ENCODE data around the gene CARF. TPM values are rescaled to one million over a fixed set of nuclear protein-coding genes. Genes with fewer than 3 reads are reported as not detected.
"Not testable (repeated sequence)": the region's sequence is repeated elsewhere in the genome, so short reads cannot be mapped to it uniquely, and the experiment has no call there.

CARF gene
- total RNA-seq, 1 donor from 2014 or later, result 3.9 TPM

- intact Hi-C loops (cut with micrococcal nuclease), result loop anchor here (1.0 kb wide), 3 partner anchors 39 to 328 kb away; partner anchors contain the start of genes ICA1L and NBEAL1
- peaks cover 26% of the 10 kb centered on the region for H3K36me3 Mint-ChIP-seq (ENCODE audit: low read depth)
- H3K4me3 Mint-ChIP-seq, result peak overlapping the region; percentile 99
- no peaks in the 10 kb centered on the region for H3K27me3 Mint-ChIP-seq
- no peaks in the 10 kb centered on the region for H3K9me3 Mint-ChIP-seq
- DNase-seq, result no peak
- H3K27ac Mint-ChIP-seq, result peak overlapping the region; percentile 51
- peaks cover 24% of the 10 kb centered on the region for H3K4me1 Mint-ChIP-seq
These were observed 1.4 kb upstream of the CARF start for GRCh38 chr2:202910698-202911097.

- Mint-ChIP-seq H3K27me3 (no peaks in the 10 kb centered on the region), H3K36me3 (ENCODE audit: low read depth) (peaks cover 22% of the 10 kb centered on the region), H3K4me3 (peak overlapping the region; percentile 99), H3K4me1 (peaks cover 24% of the 10 kb centered on the region), H3K9me3 (no peaks in the 10 kb centered on the region), H3K27ac (peak overlapping the region; percentile 95)
- DNase-seq, result no peak
- intact Hi-C loops (cut with micrococcal nuclease), result loop anchor here (1.0 kb wide), 3 partner anchors 40 to 327 kb away; partner anchors contain the start of genes ICA1L and NBEAL1
These were observed 918 bp upstream of the CARF start for GRCh38 chr2:202911203-202911511.

GRCh38 chr2:202912342-202913201, 497 bp downstream of the CARF start:
- intact Hi-C loops (cut with micrococcal nuclease); H3K9me3 Mint-ChIP-seq; H3K27me3 Mint-ChIP-seq: not testable (repeated sequence)
- Mint-ChIP-seq H3K36me3 (ENCODE audit: low read depth) (peaks cover 14% of the 10 kb centered on the region), H3K4me1 (peaks cover 24% of the 10 kb centered on the region), H3K27ac (peak overlapping the region; percentile 95), H3K4me3 (peak overlapping the region; percentile 99)
- peak; percentile 79 for DNase-seq

GRCh38 chr2:202918860-202919259, 6.8 kb downstream of the CARF start:
- DNase-seq, result no peak
- Mint-ChIP-seq H3K27me3 (no peaks in the 10 kb centered on the region), H3K36me3 (ENCODE audit: low read depth) (peaks cover 8% of the 10 kb centered on the region), H3K9me3 (no peaks in the 10 kb centered on the region), H3K4me1 (no peaks in the 10 kb centered on the region), H3K27ac (no peak overlapping the region), H3K4me3 (no peak overlapping the region)
- intact Hi-C loops (cut with micrococcal nuclease), result no loop called here

GRCh38 chr2:202932425-202933138, 20.5 kb downstream of the CARF start:
- Mint-ChIP-seq H3K9me3 (no peaks in the 10 kb centered on the region), H3K4me1 (peaks cover 3% of the 10 kb centered on the region), H3K27ac (no peak overlapping the region), H3K36me3 (ENCODE audit: low read depth) (peaks cover 12% of the 10 kb centered on the region), H3K4me3 (no peak overlapping the region), H3K27me3 (no peaks in the 10 kb centered on the region)
- intact Hi-C loops (cut with micrococcal nuclease), result no loop called here
- no peak for DNase-seq

GRCh38 chr2:202933139-202933510, 21.1 kb downstream of the CARF start:
- H3K9me3 Mint-ChIP-seq, result no peaks in the 10 kb centered on the region
- H3K4me1 Mint-ChIP-seq, result peaks cover 3% of the 10 kb centered on the region
- no peaks in the 10 kb centered on the region for H3K27me3 Mint-ChIP-seq
- intact Hi-C loops (cut with micrococcal nuclease), result no loop called here
- DNase-seq, result no peak
- no peak overlapping the region for H3K4me3 Mint-ChIP-seq
- H3K36me3 Mint-ChIP-seq (ENCODE audit: low read depth), result peaks cover 12% of the 10 kb centered on the region
- H3K27ac Mint-ChIP-seq, result no peak overlapping the region

GRCh38 chr2:202933958-202934357, 21.9 kb downstream of the CARF start:
- Mint-ChIP-seq H3K27me3 (no peaks in the 10 kb centered on the region), H3K27ac (no peak overlapping the region), H3K36me3 (ENCODE audit: low read depth) (peaks cover 13% of the 10 kb centered on the region), H3K4me3 (no peak overlapping the region), H3K9me3 (no peaks in the 10 kb centered on the region), H3K4me1 (peaks cover 3% of the 10 kb centered on the region)
- no peak for DNase-seq
- intact Hi-C loops (cut with micrococcal nuclease), result no loop called here

- intact Hi-C loops (cut with micrococcal nuclease), result no loop called here
- Mint-ChIP-seq H3K27me3 (no peaks in the 10 kb centered on the region), H3K36me3 (ENCODE audit: low read depth) (peaks cover 11% of the 10 kb centered on the region), H3K27ac (no peak overlapping the region), H3K4me3 (no peak overlapping the region), H3K9me3 (no peaks in the 10 kb centered on the region), H3K4me1 (peaks cover 2% of the 10 kb centered on the region)
- DNase-seq, result no peak
These were observed 22.4 kb downstream of the CARF start for GRCh38 chr2:202934456-202934855.

GRCh38 chr2:202938960-202939359, 26.9 kb downstream of the CARF start:
- Mint-ChIP-seq H3K4me1 (no peaks in the 10 kb centered on the region), H3K27me3 (no peaks in the 10 kb centered on the region), H3K4me3 (no peak overlapping the region), H3K36me3 (ENCODE audit: low read depth) (peaks cover 14% of the 10 kb centered on the region), H3K9me3 (no peaks in the 10 kb centered on the region), H3K27ac (no peak overlapping the region)
- intact Hi-C loops (cut with micrococcal nuclease), result no loop called here
- no peak for DNase-seq

- intact Hi-C loops (cut with micrococcal nuclease), result no loop called here
- Mint-ChIP-seq H3K27ac (no peak overlapping the region), H3K4me3 (no peak overlapping the region), H3K9me3 (peaks cover 8% of the 10 kb centered on the region), H3K27me3 (no peaks in the 10 kb centered on the region), H3K4me1 (no peaks in the 10 kb centered on the region), H3K36me3 (ENCODE audit: low read depth) (peaks cover 29% of the 10 kb centered on the region)
- DNase-seq, result no peak
These were observed 29.7 kb downstream of the CARF start for GRCh38 chr2:202941771-202942170.

- H3K9me3 Mint-ChIP-seq, result peaks cover 8% of the 10 kb centered on the region
- H3K36me3 Mint-ChIP-seq (ENCODE audit: low read depth), result peaks cover 33% of the 10 kb centered on the region
- no peaks in the 10 kb centered on the region for H3K27me3 Mint-ChIP-seq
- H3K4me1 Mint-ChIP-seq, result no peaks in the 10 kb centered on the region
- no peak overlapping the region for H3K27ac Mint-ChIP-seq
- H3K4me3 Mint-ChIP-seq, result no peak overlapping the region
- intact Hi-C loops (cut with micrococcal nuclease), result no loop called here
- DNase-seq, result no peak
These were observed 32.3 kb downstream of the CARF start for GRCh38 chr2:202944408-202944807.

- no peak overlapping the region for H3K27ac Mint-ChIP-seq
These were observed 32.7 kb downstream of the CARF start for GRCh38 chr2:202944816-202945215.

GRCh38 chr2:202945497-202945896, 33.4 kb downstream of the CARF start:
- peaks cover 8% of the 10 kb centered on the region for H3K9me3 Mint-ChIP-seq
- H3K27me3 Mint-ChIP-seq, result no peaks in the 10 kb centered on the region
- H3K27ac Mint-ChIP-seq, result no peak overlapping the region
- H3K4me3 Mint-ChIP-seq, result no peak overlapping the region
- peaks cover 30% of the 10 kb centered on the region for H3K36me3 Mint-ChIP-seq (ENCODE audit: low read depth)
- intact Hi-C loops (cut with micrococcal nuclease), result no loop called here
- H3K4me1 Mint-ChIP-seq, result no peaks in the 10 kb centered on the region
- DNase-seq, result no peak

More at GRCh38 chr2:202944816-202945215, 32.7 kb downstream of the CARF start:
- H3K4me1 Mint-ChIP-seq, result no peaks in the 10 kb centered on the region
- DNase-seq, result no peak
- peaks cover 8% of the 10 kb centered on the region for H3K9me3 Mint-ChIP-seq
- peaks cover 33% of the 10 kb centered on the region for H3K36me3 Mint-ChIP-seq (ENCODE audit: low read depth)
- no peak overlapping the region for H3K4me3 Mint-ChIP-seq
- no peaks in the 10 kb centered on the region for H3K27me3 Mint-ChIP-seq
- intact Hi-C loops (cut with micrococcal nuclease), result no loop called here

- H3K27me3 Mint-ChIP-seq; H3K27ac Mint-ChIP-seq; H3K4me3 Mint-ChIP-seq; H3K4me1 Mint-ChIP-seq; intact Hi-C loops (cut with micrococcal nuclease); DNase-seq; H3K9me3 Mint-ChIP-seq: not testable (repeated sequence)
- H3K36me3 Mint-ChIP-seq (ENCODE audit: low read depth), result peaks cover 24% of the 10 kb centered on the region
These were observed 37.3 kb downstream of the CARF start for GRCh38 chr2:202949333-202949732.

Data from activated CD4-positive, alpha-beta T cell treated with anti-CD3 and anti-CD28 coated beads, Interleukin-2, amount 10 ng/mL, durations not matched to agents 24 days and 14 days (primary cell).